22Rv1 (cell line): Measurements from ENCODE around the gene ZNF407.

Experiments used
- H3K27ac ChIP-seq: fragments of 450-650 bp; 2 replicates; pipeline ENCODE4 v1.5.1; 2017
- CTCF ChIP-seq: fragments of 450-650 bp; IDR thresholded peaks from 2 replicates; pipeline ENCODE4 v1.5.1; 2017; ENCODE audit warnings: mild to moderate bottlenecking
- ZFX ChIP-seq: fragments of 450-650 bp; IDR thresholded peaks from 2 replicates; pipeline ENCODE4 v1.6.1; 2017; ENCODE audit warnings: antibody characterized with exemption, borderline replicate concordance

ZNF407 gene

GRCh38 chr18:74834424-74835309 lies 237.0 kb downstream of the ZNF407 start:
- H3K27ac ChIP-seq = no peak overlapping the region
- TF ChIP-seq ZFX (no peak), CTCF (no peak)

DNA sequence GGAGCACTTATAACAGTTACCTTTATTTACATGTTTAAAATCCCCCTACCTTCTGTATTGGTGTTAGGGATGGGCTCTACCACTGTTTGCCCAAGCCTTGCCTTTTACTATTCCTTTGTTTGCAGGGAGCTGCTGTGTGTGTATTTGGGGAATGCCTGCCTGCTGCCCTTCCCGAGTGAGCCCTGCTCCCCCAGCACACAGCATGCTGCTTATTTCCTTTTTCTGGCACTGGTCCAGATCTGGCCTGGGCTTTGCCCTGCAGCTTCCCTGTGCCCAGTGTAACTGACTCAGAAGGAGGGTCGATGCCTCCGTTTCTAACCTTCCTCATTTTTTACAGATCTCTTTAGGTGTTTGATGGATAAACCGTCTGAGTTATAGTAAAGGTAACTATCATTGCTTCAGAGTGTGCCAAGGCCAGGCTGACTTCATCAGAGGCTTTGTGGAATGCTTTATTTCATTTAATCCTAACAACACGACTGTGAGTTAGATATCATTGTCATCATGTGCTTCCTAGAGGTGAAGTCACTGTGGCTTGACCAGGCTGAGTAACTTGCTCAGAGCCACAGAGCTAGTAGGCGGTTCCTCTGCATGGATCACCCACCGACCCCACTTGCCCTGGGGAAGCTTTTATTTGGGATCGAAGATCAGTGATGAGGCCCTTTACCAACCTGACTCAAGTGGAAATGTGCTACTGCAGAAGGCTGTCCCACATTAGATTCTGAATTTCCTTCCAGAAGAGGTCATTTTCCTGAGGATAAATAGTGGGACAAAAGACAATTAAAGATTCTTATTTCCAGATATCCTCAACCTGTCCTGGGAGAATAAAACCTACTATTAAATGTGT lies 238.8 kb downstream of the ZNF407 start:
- no peak for TF ChIP-seq CTCF
- TF ChIP-seq ZFX = no peak

GRCh38 chr18:74840492-74841167 lies 243.0 kb downstream of the ZNF407 start:
- TF ChIP-seq CTCF (no peak), ZFX (no peak)
- no peak overlapping the region for H3K27ac ChIP-seq

More for the DNA sequence above, 238.8 kb downstream of the ZNF407 start:
- no peak overlapping the region for H3K27ac ChIP-seq

DNA sequence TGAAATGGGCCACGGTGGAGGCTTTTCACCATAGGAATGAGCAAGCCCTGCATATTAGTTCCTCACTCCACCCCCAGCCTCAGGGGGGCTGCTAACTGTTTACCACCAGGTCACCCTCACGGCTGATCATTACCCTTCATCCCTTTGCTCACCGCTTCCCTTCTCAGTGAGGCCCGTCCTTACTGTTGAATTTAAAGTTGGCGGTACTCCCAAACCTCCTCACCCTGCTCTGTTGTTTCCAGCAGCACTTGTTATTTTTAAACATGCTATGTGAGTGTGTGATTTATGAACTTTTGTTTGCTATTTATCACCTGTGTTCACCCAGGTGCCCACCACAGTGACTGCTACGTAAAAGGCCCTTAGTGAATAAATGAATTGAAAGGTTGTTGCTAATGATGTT lies 243.6 kb downstream of the ZNF407 start:
- H3K27ac ChIP-seq = no peak overlapping the region
- no peak for TF ChIP-seq CTCF
- no peak for TF ChIP-seq ZFX

DNA sequence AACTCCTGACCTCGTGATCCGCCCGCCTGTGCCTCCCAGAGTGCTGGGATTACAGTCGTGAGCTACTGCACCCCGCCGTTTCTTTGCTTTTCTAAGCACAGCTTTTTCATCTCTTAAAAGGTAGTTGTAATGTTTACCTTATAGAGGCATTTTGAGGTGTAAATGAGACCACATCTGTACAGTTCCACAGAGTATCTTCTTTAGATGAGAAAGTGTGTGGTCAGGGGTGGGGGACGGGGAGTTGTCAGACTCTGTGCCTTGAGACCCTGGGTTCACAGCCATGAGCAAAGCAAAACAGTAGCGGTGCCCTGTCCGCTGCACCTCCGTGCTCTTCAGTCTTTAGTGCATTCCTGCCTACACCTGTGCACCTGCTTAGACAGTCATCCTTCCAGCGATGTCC lies 251.6 kb downstream of the ZNF407 start:
- no peak for TF ChIP-seq ZFX
- no peak for TF ChIP-seq CTCF
- no peak overlapping the region for H3K27ac ChIP-seq

- H3K27ac ChIP-seq = no peak overlapping the region
- TF ChIP-seq ZFX (no peak), CTCF (no peak)
These were observed 258.8 kb downstream of the ZNF407 start for GRCh38 chr18:74856434-74856833.
